HepG2 (cell line): ENCODE measurements around the gene KLHDC2. TPM values are rescaled to one million over a fixed set of nuclear protein-coding genes. Genes with fewer than 3 reads are reported as not detected.

Source experiments
- ATF7 ChIP-seq, 2 experiments: fragments of 450-650 bp in 1 of 2; sonication (generic) in 1 of 2; formaldehyde crosslinking in 1 of 2; IDR thresholded peaks; 2 replicates each; pipeline versions ENCODE4 v1.4.0 to v1.6.1; 2016 to 2020; ENCODE audit warnings: antibody characterized with exemption in 1 of 2, mild to moderate bottlenecking in 1 of 2, missing genetic modification reagents in 1 of 2
- ATF7-NPFF ChIP-seq: sonication (generic); formaldehyde crosslinking; IDR thresholded peaks from 2 replicates; pipeline ENCODE4 v1.8.1; 2023; ENCODE audit warnings: mild to moderate bottlenecking, low read depth, missing genetic modification reagents, moderate library complexity
- ATRX ChIP-seq: sonication (generic); formaldehyde crosslinking; IDR thresholded peaks from 2 replicates; pipeline ENCODE4 v1.4.0; 2020; ENCODE audit warnings: missing genetic modification reagents, borderline replicate concordance
- DNMT3B ChIP-seq: conservative IDR thresholded peaks from 2 replicates; pipeline ENCODE4 v1.6.1; 2016; ENCODE audit warnings: missing biosample characterization, control low read depth
- FLYWCH1 ChIP-seq: sonication (generic); formaldehyde crosslinking; IDR thresholded peaks from 2 replicates; pipeline ENCODE4 v1.8.1; 2023; ENCODE audit warnings: mild to moderate bottlenecking, missing genetic modification reagents
- HOXD1 ChIP-seq: sonication (generic); formaldehyde crosslinking; IDR thresholded peaks from 2 replicates; pipeline ENCODE4 v1.5.0; 2020; ENCODE audit warnings: missing genetic modification reagents
- KLF9 ChIP-seq: IDR thresholded peaks from 2 replicates; pipeline ENCODE4 v1.6.1; 2016; ENCODE audit warnings: low read depth
- MYC ChIP-seq: sonication (generic); formaldehyde crosslinking; IDR thresholded peaks from 2 replicates; pipeline ENCODE4 v1.9.0; 2021; ENCODE audit warnings: missing genetic modification reagents, borderline replicate concordance
- MZF1 ChIP-seq: sonication (generic); formaldehyde crosslinking; IDR thresholded peaks from 2 replicates; pipeline ENCODE4 v1.8.1; 2023; ENCODE audit warnings: mild to moderate bottlenecking, missing genetic modification reagents, borderline replicate concordance
- NFE2L1 ChIP-seq: sonication (generic); formaldehyde crosslinking; IDR thresholded peaks from 2 replicates; pipeline ENCODE4 v1.4.0; 2020; ENCODE audit warnings: missing genetic modification reagents, mild to moderate bottlenecking, borderline replicate concordance
- PRDM10 ChIP-seq: sonication (generic); formaldehyde crosslinking; IDR thresholded peaks from 2 replicates; pipeline ENCODE4 v1.4.0; 2020; ENCODE audit warnings: low read depth, missing genetic modification reagents
- TCF12 ChIP-seq, 2 experiments: fragments of 450-650 bp in 1 of 2; sonication (generic) in 1 of 2; formaldehyde crosslinking in 1 of 2; IDR thresholded peaks; 2 replicates each; pipeline versions ENCODE4 v1.6.1 to v1.8.0; 2017 to 2022; ENCODE audit warnings: antibody characterized with exemption in 1 of 2, mild to moderate bottlenecking in 1 of 2, missing genetic modification reagents in 1 of 2, moderate library complexity in 1 of 2
- THAP11 ChIP-seq: IDR thresholded peaks from 2 replicates; pipeline ENCODE4 v1.6.1; 2016; ENCODE audit warnings: missing biosample characterization, missing genetic modification reagents
- ZBTB7B ChIP-seq: sonication (generic); formaldehyde crosslinking; IDR thresholded peaks from 2 replicates; pipeline ENCODE4 v1.4.0; 2020; ENCODE audit warnings: missing genetic modification reagents
- ZMYM4 ChIP-seq: sonication (generic); formaldehyde crosslinking; IDR thresholded peaks from 2 replicates; pipeline ENCODE4 v1.8.1; 2023; ENCODE audit warnings: mild to moderate bottlenecking, missing genetic modification reagents
- ZNF138 ChIP-seq: sonication (generic); formaldehyde crosslinking; IDR thresholded peaks from 2 replicates; pipeline ENCODE4 v1.5.0; 2020; ENCODE audit warnings: mild to moderate bottlenecking, low read depth, missing genetic modification reagents
- ZNF205 ChIP-seq: IDR thresholded peaks from 2 replicates; pipeline ENCODE4 v1.6.1; 2018; ENCODE audit warnings: missing biosample characterization, missing genetic modification reagents
- polyA plus RNA-seq, 8 experiments: library from polyadenylated mRNA; depleted of rRNA in 3 of 8; stranded (reverse) in 7 of 8; unstranded in 1 of 8; fragments of >200 nt; fragmentation: Illumina TruSeq in 4 of 8; extraction: Trizol in 4 of 8; gene quantifications; 2 replicates each; pipeline versions ENCODE4 v1.2.1 to v1.2.3, GENCODE V29; 2011 to 2016; ENCODE audit warnings: low read depth in 4 of 8, missing spikeins in 1 of 8, mixed read lengths in 1 of 8; ENCODE audit not compliant: insufficient read depth in 1 of 8
- total RNA-seq, 5 experiments: library from RNA; depleted of rRNA; stranded (reverse); fragments of >200 nt; fragmentation: Illumina TruSeq; extraction: Trizol; gene quantifications; 2 replicates each; pipeline ENCODE4 v1.2.3, GENCODE V29; 2016; ENCODE audit warnings: low read depth in 1 of 5
- TF ChIP-seq, protein P1 (sequence below): sonication (generic); formaldehyde crosslinking; IDR thresholded peaks from 2 replicates; pipeline ENCODE4 v1.4.0; 2020; ENCODE audit warnings: missing genetic modification reagents, mild to moderate bottlenecking, borderline replicate concordance
- TF ChIP-seq, protein P2 (sequence below): sonication (generic); formaldehyde crosslinking; IDR thresholded peaks from 2 replicates; pipeline ENCODE4 v1.5.1; 2020; ENCODE audit warnings: missing genetic modification reagents, mild to moderate bottlenecking, borderline replicate concordance

The KLHDC2 gene
- total and polyA plus RNA-seq, 2 of the 13 experiments (the other 11 are each of a cell fraction or from before 2014, with no cell fraction given) = 95.5 to 170 TPM

GRCh38 chr14:49767571-49768300 is at the start of gene KLHDC2 (continued):
- no peak for TF ChIP-seq PRDM10 (CRISPR knock-in tag)
- TF ChIP-seq THAP11 (CRISPR knock-in tag) = peak; percentile 85
- TF ChIP-seq MZF1 (CRISPR knock-in tag) = no peak
- TF ChIP-seq ATF7 (IDR thresholded peaks at IDR 0.05) = no peak
- TF ChIP-seq ATF7 (CRISPR knock-in tag; IDR thresholded peaks at IDR 0.05) = no peak
- TF ChIP-seq ZMYM4 (CRISPR knock-in tag) = peak; percentile 98
- no peak for TF ChIP-seq ZNF138 (CRISPR knock-in tag)
- TF ChIP-seq ATF7-NPFF = peak; percentile 60; the same call in 1 of the 2 replicates
- 0 out of 2 replicates have a peak, but pooled peaks have one; percentile 5 for TF ChIP-seq DNMT3B
- TF ChIP-seq, protein P1, sequence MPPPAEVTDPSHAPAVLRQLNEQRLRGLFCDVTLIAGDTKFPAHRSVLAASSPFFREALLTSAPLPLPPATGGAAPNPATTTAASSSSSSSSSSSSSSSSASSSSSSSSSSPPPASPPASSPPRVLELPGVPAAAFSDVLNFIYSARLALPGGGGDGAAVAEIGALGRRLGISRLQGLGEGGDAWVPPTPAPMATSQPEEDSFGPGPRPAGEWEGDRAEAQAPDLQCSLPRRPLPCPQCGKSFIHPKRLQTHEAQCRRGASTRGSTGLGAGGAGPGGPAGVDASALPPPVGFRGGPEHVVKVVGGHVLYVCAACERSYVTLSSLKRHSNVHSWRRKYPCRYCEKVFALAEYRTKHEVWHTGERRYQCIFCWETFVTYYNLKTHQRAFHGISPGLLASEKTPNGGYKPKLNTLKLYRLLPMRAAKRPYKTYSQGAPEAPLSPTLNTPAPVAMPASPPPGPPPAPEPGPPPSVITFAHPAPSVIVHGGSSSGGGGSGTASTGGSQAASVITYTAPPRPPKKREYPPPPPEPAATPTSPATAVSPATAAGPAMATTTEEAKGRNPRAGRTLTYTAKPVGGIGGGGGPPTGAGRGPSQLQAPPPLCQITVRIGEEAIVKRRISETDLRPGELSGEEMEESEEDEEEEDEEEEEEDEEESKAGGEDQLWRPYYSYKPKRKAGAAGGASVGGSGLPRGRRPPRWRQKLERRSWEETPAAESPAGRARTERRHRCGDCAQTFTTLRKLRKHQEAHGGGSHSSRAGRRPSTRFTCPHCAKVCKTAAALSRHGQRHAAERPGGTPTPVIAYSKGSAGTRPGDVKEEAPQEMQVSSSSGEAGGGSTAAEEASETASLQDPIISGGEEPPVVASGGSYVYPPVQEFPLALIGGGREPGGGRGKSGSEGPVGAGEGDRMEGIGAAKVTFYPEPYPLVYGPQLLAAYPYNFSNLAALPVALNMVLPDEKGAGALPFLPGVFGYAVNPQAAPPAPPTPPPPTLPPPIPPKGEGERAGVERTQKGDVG (CRISPR knock-in tag) = no peak
- no peak for TF ChIP-seq ZBTB7B (CRISPR knock-in tag)
- TF ChIP-seq FLYWCH1 (CRISPR knock-in tag) = no peak
- no peak for TF ChIP-seq ATRX (CRISPR knock-in tag)
- no peak for TF ChIP-seq ZNF205 (CRISPR knock-in tag)
- TF ChIP-seq TCF12 (IDR thresholded peaks at IDR 0.05) = no peak
- no peak for TF ChIP-seq TCF12 (CRISPR knock-in tag; IDR thresholded peaks at IDR 0.05)
- TF ChIP-seq MYC = peak; percentile 76
- TF ChIP-seq HOXD1 = no peak
- TF ChIP-seq, protein P2, sequence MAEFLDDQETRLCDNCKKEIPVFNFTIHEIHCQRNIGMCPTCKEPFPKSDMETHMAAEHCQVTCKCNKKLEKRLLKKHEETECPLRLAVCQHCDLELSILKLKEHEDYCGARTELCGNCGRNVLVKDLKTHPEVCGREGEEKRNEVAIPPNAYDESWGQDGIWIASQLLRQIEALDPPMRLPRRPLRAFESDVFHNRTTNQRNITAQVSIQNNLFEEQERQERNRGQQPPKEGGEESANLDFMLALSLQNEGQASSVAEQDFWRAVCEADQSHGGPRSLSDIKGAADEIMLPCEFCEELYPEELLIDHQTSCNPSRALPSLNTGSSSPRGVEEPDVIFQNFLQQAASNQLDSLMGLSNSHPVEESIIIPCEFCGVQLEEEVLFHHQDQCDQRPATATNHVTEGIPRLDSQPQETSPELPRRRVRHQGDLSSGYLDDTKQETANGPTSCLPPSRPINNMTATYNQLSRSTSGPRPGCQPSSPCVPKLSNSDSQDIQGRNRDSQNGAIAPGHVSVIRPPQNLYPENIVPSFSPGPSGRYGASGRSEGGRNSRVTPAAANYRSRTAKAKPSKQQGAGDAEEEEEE (CRISPR knock-in tag) = no peak
- no peak for TF ChIP-seq NFE2L1 (CRISPR knock-in tag)
- TF ChIP-seq KLF9 (CRISPR knock-in tag) = no peak
